ENCODE measurements around the gene ELOVL2. TPM values are rescaled to one million over a fixed set of nuclear protein-coding genes. Genes with fewer than 3 reads are reported as not detected.
A peak's percentile ranks its signal among the peaks of the same experiment; 100 is the strongest.

ELOVL2 gene
- total and polyA plus RNA-seq, 2 experiments from 2014 or later: 0.29 to 0.32 TPM

DNA sequence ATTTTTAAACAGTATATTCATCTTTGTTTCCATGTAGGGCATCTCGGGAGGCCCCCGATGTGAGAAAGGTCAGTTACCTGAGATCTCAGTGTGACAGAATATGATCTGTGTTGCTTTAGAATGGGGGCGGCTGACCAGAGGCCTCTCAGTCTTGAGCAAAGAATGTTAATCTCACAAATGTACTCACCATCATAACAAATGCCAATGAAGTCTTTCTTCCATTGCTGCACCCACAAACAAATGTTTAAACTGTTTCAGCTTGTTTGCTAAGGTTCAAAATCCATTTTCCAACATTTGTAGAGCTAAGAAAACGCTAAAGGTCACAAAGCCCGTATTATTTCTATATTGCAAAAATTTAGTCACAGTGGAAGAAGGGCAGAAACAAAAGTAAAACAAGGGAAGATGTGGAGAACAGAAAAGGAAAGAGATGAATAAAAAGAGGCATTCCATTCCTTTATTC lies 31.8 kb downstream of the ELOVL2 start:
- no peaks in the 10 kb centered on the region for H3K79me2 ChIP-seq (ENCODE audit: insufficient read depth)
- 0 out of 2 replicates have a peak overlapping the region, but pooled peaks have one; percentile 15 for H3K4me3 ChIP-seq
- no peaks in the 10 kb centered on the region for H3K9me2 ChIP-seq (ENCODE audit: insufficient read depth)
- no peaks in the 10 kb centered on the region for H4K20me1 ChIP-seq (ENCODE audit: insufficient read depth)
- 0 out of 2 replicates have a peak, but pooled peaks cover 5% of the 10 kb centered on the region for H3K27me3 ChIP-seq (replicated peaks; ENCODE audit: insufficient read depth)
- peaks cover 37% of the 10 kb centered on the region for H3K4me1 ChIP-seq (ENCODE audit: insufficient read depth)
- no peak for DNase-seq
- no peak overlapping the region for H3K27ac ChIP-seq
- no peaks in the 10 kb centered on the region for H3K9me3 ChIP-seq (ENCODE audit: low read depth)
- H3K4me2 ChIP-seq (ENCODE audit: unreplicated experiment): peak overlapping the region; percentile 57
- in situ Hi-C loops (cut with MboI): no loop called here
- no peak overlapping the region for H3K9ac ChIP-seq
- H3K36me3 ChIP-seq (ENCODE audit: low read depth): no peaks in the 10 kb centered on the region
- TF ChIP-seq EZH2 (IDR thresholded peaks at IDR 0.05; ENCODE audit: insufficient read depth, poor library complexity, severe bottlenecking) (no peak), EZH2phosphoT487 (IDR thresholded peaks at IDR 0.05; ENCODE audit: insufficient read depth, low read depth) (no peak)
- peaks cover 29% of the 10 kb centered on the region for H3F3A ChIP-seq (ENCODE audit: insufficient read depth)
- 76 to 81% methylated on average over 5 of the region's 5 CpGs for WGBS, 2 experiments (ENCODE audit: low coverage in 1 of 2, low lambda C conversion rate in 2 of 2, missing lambda C conversion rate in 2 of 2)
- no peak overlapping the region; the same call in 1 of the 2 replicates for H2AFZ ChIP-seq

DNA sequence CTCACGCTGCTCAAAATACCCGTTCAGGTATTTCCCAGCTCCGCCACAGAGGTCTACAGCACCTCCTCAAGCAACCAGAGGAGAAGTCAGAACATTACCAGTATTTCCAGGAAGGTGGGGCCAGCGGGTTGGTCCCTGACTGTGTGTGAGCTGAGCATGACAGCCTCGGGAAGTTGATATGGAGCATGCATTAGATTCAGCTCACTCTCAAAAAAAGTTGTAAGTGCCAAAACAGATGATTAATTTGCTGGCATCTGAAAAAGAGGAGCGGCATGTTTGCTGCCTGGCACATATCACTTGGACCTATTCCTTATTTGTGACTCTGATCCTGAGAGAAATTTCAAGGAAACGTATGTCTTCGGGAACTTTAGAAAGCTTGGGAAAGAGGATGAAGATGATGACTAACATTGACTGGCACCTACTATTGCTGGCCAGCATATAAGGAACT lies 32.3 kb downstream of the ELOVL2 start:
- Histone ChIP-seq H3K79me2 (ENCODE audit: insufficient read depth) (no peaks in the 10 kb centered on the region), H3K9ac (no peak overlapping the region), H3K36me3 (ENCODE audit: low read depth) (no peaks in the 10 kb centered on the region), H3K9me3 (ENCODE audit: low read depth) (no peaks in the 10 kb centered on the region), H3K27me3 (replicated peaks; ENCODE audit: insufficient read depth) (0 out of 2 replicates have a peak, but pooled peaks cover 5% of the 10 kb centered on the region), H2AFZ (peak overlapping the region; percentile 39; the same call in 1 of the 2 replicates), H4K20me1 (ENCODE audit: insufficient read depth) (no peaks in the 10 kb centered on the region), H3K9me2 (ENCODE audit: insufficient read depth) (no peaks in the 10 kb centered on the region), H3K4me1 (ENCODE audit: insufficient read depth) (peaks cover 37% of the 10 kb centered on the region), H3K27ac (no peak overlapping the region), H3F3A (ENCODE audit: insufficient read depth) (peaks cover 30% of the 10 kb centered on the region), H3K4me2 (ENCODE audit: unreplicated experiment) (peak overlapping the region; percentile 57), H3K4me3 (peak overlapping the region; percentile 15; the same call in 1 of the 2 replicates)
- in situ Hi-C loops (cut with MboI): no loop called here
- WGBS, 2 experiments (ENCODE audit: low coverage in 1 of 2, low lambda C conversion rate in 2 of 2, missing lambda C conversion rate in 2 of 2): 31 to 34% methylated on average over 8 of the region's 8 CpGs
- peak; percentile 53 for DNase-seq
- TF ChIP-seq EZH2phosphoT487 (IDR thresholded peaks at IDR 0.05; ENCODE audit: insufficient read depth, low read depth): no peak
- TF ChIP-seq EZH2 (IDR thresholded peaks at IDR 0.05; ENCODE audit: insufficient read depth, poor library complexity, severe bottlenecking): no peak

GRCh38 chr6:11009353-11009752 lies 34.8 kb downstream of the ELOVL2 start:
- no peaks in the 10 kb centered on the region for H3K36me3 ChIP-seq (ENCODE audit: low read depth)
- H2AFZ ChIP-seq: peak overlapping the region; percentile 16
- H3F3A ChIP-seq (ENCODE audit: insufficient read depth): peaks cover 30% of the 10 kb centered on the region
- H3K9me2 ChIP-seq (ENCODE audit: insufficient read depth): no peaks in the 10 kb centered on the region
- H3K4me1 ChIP-seq (ENCODE audit: insufficient read depth): peaks cover 37% of the 10 kb centered on the region
- no peaks in the 10 kb centered on the region for H3K9me3 ChIP-seq (ENCODE audit: low read depth)
- no peaks in the 10 kb centered on the region for H4K20me1 ChIP-seq (ENCODE audit: insufficient read depth)
- no peaks in the 10 kb centered on the region for H3K27me3 ChIP-seq (replicated peaks; ENCODE audit: insufficient read depth)
- peak overlapping the region; percentile 49 for H3K4me3 ChIP-seq
- peak overlapping the region; percentile 21 for H3K9ac ChIP-seq
- 19 to 23% methylated on average over 6 of the region's 6 CpGs for WGBS, 2 experiments (ENCODE audit: low coverage in 1 of 2, low lambda C conversion rate in 2 of 2, missing lambda C conversion rate in 2 of 2)
- in situ Hi-C loops (cut with MboI): no loop called here
- peak; percentile 61 for DNase-seq
- H3K79me2 ChIP-seq (ENCODE audit: insufficient read depth): no peaks in the 10 kb centered on the region
- peak overlapping the region; percentile 70 for H3K27ac ChIP-seq
- peak overlapping the region; percentile 65 for H3K4me2 ChIP-seq (ENCODE audit: unreplicated experiment)
- TF ChIP-seq EZH2 (IDR thresholded peaks at IDR 0.05; ENCODE audit: insufficient read depth, poor library complexity, severe bottlenecking) (no peak), EZH2phosphoT487 (IDR thresholded peaks at IDR 0.05; ENCODE audit: insufficient read depth, low read depth) (no peak)

GRCh38 chr6:11008821-11009220 lies 35.3 kb downstream of the ELOVL2 start:
- Histone ChIP-seq H3K79me2 (ENCODE audit: insufficient read depth) (no peaks in the 10 kb centered on the region), H3K9ac (peak overlapping the region; percentile 21), H3K4me1 (ENCODE audit: insufficient read depth) (peaks cover 37% of the 10 kb centered on the region), H4K20me1 (ENCODE audit: insufficient read depth) (no peaks in the 10 kb centered on the region), H3K36me3 (ENCODE audit: low read depth) (no peaks in the 10 kb centered on the region), H3K27me3 (replicated peaks; ENCODE audit: insufficient read depth) (no peaks in the 10 kb centered on the region), H2AFZ (peak overlapping the region; percentile 16), H3F3A (ENCODE audit: insufficient read depth) (peaks cover 30% of the 10 kb centered on the region), H3K27ac (peak overlapping the region; percentile 70), H3K9me2 (ENCODE audit: insufficient read depth) (no peaks in the 10 kb centered on the region), H3K4me3 (peak overlapping the region; percentile 49), H3K4me2 (ENCODE audit: unreplicated experiment) (peak overlapping the region; percentile 65), H3K9me3 (ENCODE audit: low read depth) (no peaks in the 10 kb centered on the region)
- no peak for TF ChIP-seq EZH2phosphoT487 (IDR thresholded peaks at IDR 0.05; ENCODE audit: insufficient read depth, low read depth)
- TF ChIP-seq EZH2 (IDR thresholded peaks at IDR 0.05; ENCODE audit: insufficient read depth, poor library complexity, severe bottlenecking): no peak
- WGBS, 2 experiments (ENCODE audit: low coverage in 1 of 2, low lambda C conversion rate in 2 of 2, missing lambda C conversion rate in 2 of 2): 7 to 20% methylated on average over 1 of the region's 1 CpG
- DNase-seq: peak; percentile 75
- in situ Hi-C loops (cut with MboI): no loop called here

Measured in GM23248 (cell line).